ENCODE data around the gene LAMA3. TPM values are rescaled to one million over a fixed set of nuclear protein-coding genes. Genes with fewer than 3 reads are reported as not detected.

Gene LAMA3
- total RNA-seq, 1 donor from 2014 or later: 69.8 TPM

DNA sequence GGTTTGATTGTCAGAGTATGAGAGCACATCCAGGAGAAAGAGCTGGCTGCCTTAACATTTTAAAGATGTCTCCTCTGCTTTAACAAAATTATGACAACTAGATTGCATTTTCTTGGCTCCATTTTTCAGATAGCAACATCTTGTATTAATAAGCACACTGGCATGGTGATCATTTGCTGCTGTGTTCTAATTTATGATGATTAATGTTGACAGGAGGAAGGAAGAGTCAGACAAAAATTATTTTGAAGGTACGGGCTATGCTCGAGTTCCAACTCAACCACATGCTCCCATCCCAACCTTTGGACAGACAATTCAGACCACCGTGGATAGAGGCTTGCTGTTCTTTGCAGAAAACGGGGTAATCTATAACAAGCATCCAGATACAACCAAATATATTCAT, 227.1 kb downstream of the LAMA3 start:
- no peak overlapping the region for H3K4me3 ChIP-seq (ENCODE audit: low read depth, low read length)
- DNase-seq (ENCODE audit: low read depth): no peak
- TF ChIP-seq, protein P1, sequence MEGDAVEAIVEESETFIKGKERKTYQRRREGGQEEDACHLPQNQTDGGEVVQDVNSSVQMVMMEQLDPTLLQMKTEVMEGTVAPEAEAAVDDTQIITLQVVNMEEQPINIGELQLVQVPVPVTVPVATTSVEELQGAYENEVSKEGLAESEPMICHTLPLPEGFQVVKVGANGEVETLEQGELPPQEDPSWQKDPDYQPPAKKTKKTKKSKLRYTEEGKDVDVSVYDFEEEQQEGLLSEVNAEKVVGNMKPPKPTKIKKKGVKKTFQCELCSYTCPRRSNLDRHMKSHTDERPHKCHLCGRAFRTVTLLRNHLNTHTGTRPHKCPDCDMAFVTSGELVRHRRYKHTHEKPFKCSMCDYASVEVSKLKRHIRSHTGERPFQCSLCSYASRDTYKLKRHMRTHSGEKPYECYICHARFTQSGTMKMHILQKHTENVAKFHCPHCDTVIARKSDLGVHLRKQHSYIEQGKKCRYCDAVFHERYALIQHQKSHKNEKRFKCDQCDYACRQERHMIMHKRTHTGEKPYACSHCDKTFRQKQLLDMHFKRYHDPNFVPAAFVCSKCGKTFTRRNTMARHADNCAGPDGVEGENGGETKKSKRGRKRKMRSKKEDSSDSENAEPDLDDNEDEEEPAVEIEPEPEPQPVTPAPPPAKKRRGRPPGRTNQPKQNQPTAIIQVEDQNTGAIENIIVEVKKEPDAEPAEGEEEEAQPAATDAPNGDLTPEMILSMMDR (conservative IDR thresholded peaks at IDR 0.05; ENCODE audit: low read depth, low read length): no peak

DNA sequence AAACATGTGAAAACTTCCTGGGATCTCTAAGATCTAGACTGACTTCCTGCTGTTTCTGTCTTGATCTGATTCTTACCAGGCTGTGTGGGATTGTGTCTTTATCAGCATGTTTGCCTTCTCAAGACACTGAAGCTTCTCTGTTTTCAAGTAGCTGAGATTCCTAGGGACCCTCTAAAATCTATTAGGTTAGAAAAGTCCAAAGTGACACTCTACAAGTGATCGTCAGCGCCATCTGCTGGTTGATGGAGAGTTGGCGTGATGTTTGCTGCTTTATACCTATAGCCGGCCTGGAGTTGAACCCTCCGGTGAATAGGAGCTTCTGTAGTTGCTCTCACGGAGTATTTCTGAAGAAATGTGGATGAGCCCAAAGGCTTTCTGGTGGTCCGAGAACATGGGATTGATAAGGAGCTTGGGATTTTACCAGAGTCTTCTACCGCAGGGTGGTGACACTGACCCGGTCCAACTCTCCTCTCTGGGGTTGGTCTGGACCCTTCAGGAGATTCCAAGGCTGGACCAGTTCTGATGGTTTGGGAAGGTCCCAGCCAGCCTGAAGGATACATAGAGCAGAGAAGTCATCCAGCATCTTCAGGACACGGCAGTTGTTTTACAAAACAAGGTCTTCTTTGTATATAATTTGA, 229.3 kb downstream of the LAMA3 start:
- TF ChIP-seq, protein P1 (conservative IDR thresholded peaks at IDR 0.05; ENCODE audit: low read depth, low read length): peak; percentile 95
- no peak for DNase-seq (ENCODE audit: low read depth)
- H3K4me3 ChIP-seq (ENCODE audit: low read depth, low read length): no peak overlapping the region

DNA sequence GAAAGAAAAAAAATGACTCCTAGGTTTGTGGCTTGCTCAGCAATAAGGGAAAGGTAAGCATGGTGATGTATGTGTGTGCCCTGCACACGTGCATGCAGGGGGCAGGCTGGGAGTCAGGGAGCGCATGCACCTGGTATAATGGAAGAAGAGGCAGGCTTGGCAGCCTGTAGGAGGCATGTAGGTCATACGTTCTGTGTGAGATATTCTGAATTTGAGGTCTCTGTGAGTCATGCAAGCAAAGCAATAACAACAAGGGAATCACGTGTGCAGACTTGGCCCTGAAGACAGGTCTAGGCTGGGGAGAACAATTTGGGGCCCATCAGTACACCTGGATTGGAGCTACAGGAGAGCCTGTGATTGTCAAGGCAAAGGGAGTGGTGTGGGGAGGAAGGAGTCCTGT, 230.8 kb downstream of the LAMA3 start:
- TF ChIP-seq, protein P1 (conservative IDR thresholded peaks at IDR 0.05; ENCODE audit: low read depth, low read length): no peak
- DNase-seq (ENCODE audit: low read depth): no peak
- H3K4me3 ChIP-seq (ENCODE audit: low read depth, low read length): no peak overlapping the region

DNA sequence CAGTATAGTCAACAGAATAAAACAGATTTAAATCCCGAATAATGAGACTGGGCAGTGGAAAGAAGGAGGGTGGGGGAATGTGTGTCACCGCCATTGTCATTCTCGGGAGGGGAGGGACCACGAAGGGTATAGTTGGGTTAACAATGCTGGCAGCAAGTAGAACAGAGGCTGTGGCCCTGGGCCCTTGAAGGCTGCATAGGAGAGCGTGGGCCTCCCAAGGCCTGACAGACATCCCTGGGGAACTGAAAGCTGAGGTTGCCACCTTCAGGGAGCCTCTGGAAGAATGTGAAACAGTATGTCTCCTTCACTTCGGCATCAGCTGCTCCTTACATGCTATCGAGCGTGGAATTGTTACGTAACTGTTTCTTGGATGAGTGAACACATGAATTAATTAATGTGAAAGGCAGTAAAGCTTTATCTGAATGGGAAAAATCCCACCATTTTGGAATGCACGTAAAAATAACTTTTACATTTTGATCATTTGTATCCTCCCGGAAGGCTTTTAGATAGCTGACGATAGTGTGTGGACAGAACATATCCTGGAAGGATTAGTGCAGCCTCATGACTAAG, 232.5 kb downstream of the LAMA3 start:
- H3K4me3 ChIP-seq (ENCODE audit: low read depth, low read length): no peak overlapping the region
- TF ChIP-seq, protein P1 (conservative IDR thresholded peaks at IDR 0.05; ENCODE audit: low read depth, low read length): peak; percentile 38
- DNase-seq (ENCODE audit: low read depth): peak; percentile 32

DNA sequence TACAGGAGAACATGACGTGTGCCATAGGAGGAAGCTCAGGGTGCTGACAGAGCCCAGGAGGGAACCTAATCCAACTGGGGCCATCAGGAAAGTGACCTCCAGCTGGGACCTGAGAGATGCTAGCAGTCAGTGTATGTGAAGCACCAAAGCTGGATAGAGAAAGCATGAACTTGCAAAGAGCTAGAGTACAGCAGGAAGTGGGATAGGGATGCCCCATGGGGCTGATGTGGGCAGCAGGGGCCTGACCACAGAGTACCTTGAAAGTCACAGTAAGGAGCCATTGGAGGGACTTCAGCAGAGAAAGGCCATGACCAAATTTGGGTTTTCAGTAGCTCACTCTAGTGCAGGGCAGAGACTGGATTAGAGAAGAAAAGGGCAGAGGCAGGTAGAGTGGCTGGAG, 233.7 kb downstream of the LAMA3 start:
- TF ChIP-seq, protein P1 (conservative IDR thresholded peaks at IDR 0.05; ENCODE audit: low read depth, low read length): no peak
- DNase-seq (ENCODE audit: low read depth): no peak
- H3K4me3 ChIP-seq (ENCODE audit: low read depth, low read length): no peak overlapping the region

DNA sequence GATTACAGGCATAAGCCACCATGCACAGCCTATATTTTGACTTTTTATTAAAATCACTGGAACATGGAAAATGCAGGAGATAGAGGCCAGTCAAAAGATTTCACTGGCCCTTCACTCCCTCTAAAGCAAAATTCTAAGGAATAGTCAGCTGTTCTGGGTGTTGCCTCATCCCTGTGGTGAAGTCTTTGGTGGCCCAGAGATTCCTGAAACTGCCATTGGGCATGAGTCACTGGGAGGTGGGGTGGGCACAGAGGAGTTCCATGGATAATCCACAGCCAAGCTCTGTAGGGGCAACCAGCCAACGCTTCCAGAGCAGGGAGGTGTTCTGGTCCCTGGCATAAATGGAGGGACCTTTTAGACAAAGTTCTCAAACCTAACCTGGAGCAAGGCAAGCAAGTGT, 235.6 kb downstream of the LAMA3 start:
- TF ChIP-seq, protein P1 (conservative IDR thresholded peaks at IDR 0.05; ENCODE audit: low read depth, low read length): no peak
- no peak overlapping the region for H3K4me3 ChIP-seq (ENCODE audit: low read depth, low read length)
- DNase-seq (ENCODE audit: low read depth): no peak

DNA sequence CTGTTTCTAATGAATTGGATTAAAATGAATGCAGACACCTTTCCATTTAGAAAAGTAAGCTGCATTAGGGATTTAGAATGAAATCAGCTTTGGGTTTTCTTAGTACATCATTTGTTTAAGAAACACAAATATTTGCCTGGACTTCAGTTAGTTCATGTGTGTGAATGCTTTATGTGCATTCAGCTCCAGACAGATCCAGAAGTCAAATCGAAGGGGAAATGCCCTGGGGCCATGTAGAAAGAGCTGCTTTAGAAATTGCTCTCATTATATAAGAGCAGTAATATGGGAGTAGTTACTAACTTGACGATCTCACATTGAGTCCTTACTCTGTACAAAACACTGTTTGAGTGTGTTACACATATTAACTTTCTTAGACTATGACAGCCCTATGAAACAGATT, 237.3 kb downstream of the LAMA3 start:
- TF ChIP-seq, protein P1 (conservative IDR thresholded peaks at IDR 0.05; ENCODE audit: low read depth, low read length): no peak
- no peak for DNase-seq (ENCODE audit: low read depth)

More for the DNA sequence above, 237.3 kb downstream of the LAMA3 start:
- no peak overlapping the region for H3K4me3 ChIP-seq (ENCODE audit: low read depth, low read length)
